Thoracic aorta (tissue), 2 donors: Measurements from ENCODE around the gene DPP6. TPM values are rescaled to one million over a fixed set of nuclear protein-coding genes. Genes with fewer than 3 reads are reported as not detected.
"Not testable (repeated sequence)": the region's sequence is repeated elsewhere in the genome, so short reads cannot be mapped to it uniquely, and the experiment has no call there.

Source experiments
- ATAC-seq: fragments of 150-250 bp; one replicate; pipeline ENCODE4 v1.8.0; 2017; ENCODE audit warnings: low read depth; ENCODE audit not compliant: insufficient number of reproducible peaks, low FRiP score
- DNase-seq: peaks from one replicate; pipeline ENCODE4 v3.0.0-alpha.2; 2020; ENCODE audit warnings: low spot score
- H3K27ac ChIP-seq, 2 donors: fragments of 200-600 bp; sonication (generic); 1 replicate in 1 of 2; 2 replicates in 1 of 2; pipeline ENCODE4 v1.5.1; 2016; ENCODE audit warnings: mild to moderate bottlenecking in 2 of 2, moderate library complexity in 2 of 2
- H3K27me3 ChIP-seq: fragments of 200-600 bp; sonication (generic); replicated peaks from 2 replicates; pipeline ENCODE4 v1.6.0; 2016; ENCODE audit warnings: mild to moderate bottlenecking; ENCODE audit not compliant: insufficient read depth
- H3K36me3 ChIP-seq: fragments of 200-600 bp; sonication (generic); one replicate; pipeline ENCODE4 v1.5.1; 2016
- H3K4me1 ChIP-seq, 2 donors: fragments of 200-600 bp; sonication (generic); 1 replicate in 1 of 2; 2 replicates in 1 of 2; pipeline versions ENCODE4 v1.5.1 to v1.6.0; 2016; ENCODE audit warnings: low read depth in 2 of 2, mild to moderate bottlenecking in 1 of 2; ENCODE audit not compliant: control insufficient read depth in 1 of 2
- H3K4me3 ChIP-seq: fragments of 200-600 bp; sonication (generic); 2 replicates; pipeline ENCODE4 v1.5.1; 2016; ENCODE audit warnings: mild to moderate bottlenecking
- H3K9me3 ChIP-seq: fragments of 200-600 bp; sonication (generic); 2 replicates; pipeline ENCODE4 v1.5.1; 2016
- CTCF ChIP-seq: fragments of 200-600 bp; sonication (generic); IDR thresholded peaks from one replicate; pipeline ENCODE4 v1.5.1; 2019; ENCODE audit warnings: antibody characterized with exemption
- total RNA-seq, 2 donors: library from RNA; depleted of rRNA; stranded (reverse); fragments of >200 nt; gene quantifications; one replicate each; pipeline versions ENCODE4 v1.1.0 to v1.2.3, GENCODE V29; 2016

DPP6 gene
- total RNA-seq, 2 donors from 2014 or later, result not detected

DNA sequence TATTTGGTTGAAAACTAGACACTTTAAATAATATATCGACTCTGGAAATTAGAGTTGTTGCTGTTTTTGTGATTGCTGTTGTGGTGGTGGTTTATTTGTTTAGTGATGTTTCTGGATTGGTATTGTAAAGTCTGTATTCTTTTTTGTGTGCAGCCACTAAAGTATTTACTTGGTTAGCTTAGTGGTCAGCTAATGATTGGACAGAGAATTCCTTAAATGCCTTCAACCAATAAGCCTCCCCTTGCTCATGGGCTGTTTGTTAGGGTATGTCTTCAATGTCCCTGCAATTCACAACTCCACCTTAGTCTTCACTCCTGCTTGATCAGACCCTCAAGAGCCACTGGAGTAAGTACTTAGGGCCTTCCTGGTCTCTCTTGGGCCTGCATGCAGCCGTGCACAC lies 879.7 kb downstream of the DPP6 start:
- no peak overlapping the region for H3K27ac ChIP-seq
- DNase-seq (no peak), ATAC-seq (no peak)
- H3K36me3 ChIP-seq, result no peaks in the 10 kb centered on the region
- no peaks in the 10 kb centered on the region for H3K27me3 ChIP-seq
- H3K9me3 ChIP-seq, result no peaks in the 10 kb centered on the region
- TF ChIP-seq CTCF, result no peak
- H3K4me1 ChIP-seq, result peaks cover 3 to 10% of the 10 kb centered on the region in 2 donors
- no peak overlapping the region for H3K4me3 ChIP-seq

DNA sequence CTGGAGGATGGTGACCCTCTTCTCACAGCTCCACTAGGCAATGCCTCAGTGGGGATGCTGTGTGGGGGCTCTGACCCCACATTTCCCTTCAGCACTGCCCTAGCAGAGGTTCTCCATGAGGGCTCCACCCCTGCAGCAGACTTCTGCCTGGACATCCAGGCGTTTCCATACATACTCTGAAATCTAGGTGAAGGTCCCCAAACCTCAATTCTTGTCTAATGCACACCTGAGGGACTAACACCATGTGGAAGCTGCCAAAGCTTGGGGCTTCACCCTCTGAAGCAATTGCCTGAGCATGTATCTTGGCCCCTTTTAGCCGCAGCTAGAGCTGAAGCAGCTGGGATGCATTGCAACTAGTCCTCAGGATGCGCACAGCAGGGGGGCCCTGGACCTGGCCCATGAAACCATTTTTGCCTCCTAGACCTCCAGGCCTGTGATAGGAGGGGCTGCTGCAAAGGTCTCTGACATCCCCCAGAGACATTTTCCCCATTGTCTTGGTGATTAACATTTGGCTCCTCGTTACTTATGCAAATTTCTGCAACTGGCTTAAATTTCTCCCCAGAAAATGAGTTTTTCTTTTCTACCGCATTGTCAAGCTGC lies 882.3 kb downstream of the DPP6 start:
- H3K27me3 ChIP-seq, H3K4me3 ChIP-seq, H3K36me3 ChIP-seq, H3K9me3 ChIP-seq, DNase-seq, H3K4me1 ChIP-seq, H3K27ac ChIP-seq, ATAC-seq: not testable (repeated sequence)

GRCh38 chr7:154937837-154938236 lies 885.6 kb downstream of the DPP6 start:
- DNase-seq (no peak), ATAC-seq (no peak)
- TF ChIP-seq CTCF, result no peak
- H3K4me3 ChIP-seq, result no peak overlapping the region
- H3K27me3 ChIP-seq, result no peaks in the 10 kb centered on the region
- H3K4me1 ChIP-seq, result no peaks in the 10 kb centered on the region
- no peak overlapping the region for H3K27ac ChIP-seq
- H3K36me3 ChIP-seq, result no peaks in the 10 kb centered on the region
- H3K9me3 ChIP-seq, result no peaks in the 10 kb centered on the region

- Histone ChIP-seq H3K27ac (no peak overlapping the region), H3K4me3 (no peak overlapping the region), H3K4me1 (no peaks in the 10 kb centered on the region), H3K36me3 (peaks cover 24% of the 10 kb centered on the region), H3K27me3 (no peaks in the 10 kb centered on the region), H3K9me3 (no peaks in the 10 kb centered on the region)
- ATAC-seq (no peak), DNase-seq (no peak)
- TF ChIP-seq CTCF, result no peak
Measured at GRCh38 chr7:154942691-154943090, 890.5 kb downstream of the DPP6 start.
